GM19328 (cell line): ENCODE data around the gene ZFYVE9.
"Not testable (repeated sequence)": the region's sequence is repeated elsewhere in the genome, so short reads cannot be mapped to it uniquely, and the experiment has no call there.

ENCODE experiments used
- ATAC-seq: cut with Tn5 transposase; IDR thresholded peaks from one replicate; pipeline ENCODE4 v1.9.1; 2021; ENCODE audit warnings: mild to moderate bottlenecking, moderate library complexity; ENCODE audit not compliant: unreplicated experiment

ZFYVE9 gene

GRCh38 chr1:52150946-52151345 lies 9.1 kb downstream of the ZFYVE9 start:
- ATAC-seq = no peak

GRCh38 chr1:52152572-52152971 lies 10.7 kb downstream of the ZFYVE9 start:
- no peak for ATAC-seq

DNA sequence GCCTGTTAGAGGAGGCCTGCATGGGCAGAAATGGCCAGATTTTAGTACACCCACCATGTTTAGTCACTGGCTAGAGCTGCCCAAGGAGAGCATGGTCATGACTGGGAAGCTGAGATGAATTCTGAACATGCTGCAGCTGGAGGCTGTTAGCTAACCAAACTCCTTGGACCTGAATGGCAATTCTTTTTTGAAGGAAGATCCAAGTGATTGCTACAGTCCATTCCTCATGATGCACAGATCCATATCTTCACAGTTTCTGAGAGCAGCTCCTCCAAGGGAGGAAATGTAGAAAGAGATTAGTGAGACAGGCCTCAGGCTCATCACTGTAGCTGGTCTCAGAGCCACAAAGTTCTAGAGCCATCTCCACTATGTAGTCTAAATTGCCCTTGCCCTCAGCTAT lies 11.1 kb downstream of the ZFYVE9 start:
- no peak for ATAC-seq

GRCh38 chr1:52153898-52154297 lies 12.0 kb downstream of the ZFYVE9 start:
- no peak for ATAC-seq

DNA sequence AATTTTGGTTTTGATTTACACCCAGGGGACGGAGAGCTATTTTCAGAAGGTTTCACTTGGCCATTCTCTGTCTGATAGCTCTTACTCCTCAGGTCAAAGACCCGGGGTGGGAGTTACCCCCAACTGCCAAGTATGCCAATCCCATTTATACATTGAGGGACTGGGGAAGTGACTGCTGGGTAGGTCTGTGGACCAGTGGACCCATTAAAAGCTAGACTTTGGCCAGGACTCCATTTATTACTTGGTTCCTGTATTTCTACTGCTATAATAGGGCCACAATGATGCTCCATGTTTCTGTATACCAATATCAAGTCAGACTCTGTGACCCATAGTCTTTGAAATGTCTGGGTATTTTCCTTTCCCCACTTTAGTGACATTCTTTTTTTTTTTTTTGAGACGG lies 14.6 kb downstream of the ZFYVE9 start:
- no peak for ATAC-seq

- ATAC-seq = no peak
Observed at GRCh38 chr1:52157582-52157981, 15.7 kb downstream of the ZFYVE9 start.

DNA sequence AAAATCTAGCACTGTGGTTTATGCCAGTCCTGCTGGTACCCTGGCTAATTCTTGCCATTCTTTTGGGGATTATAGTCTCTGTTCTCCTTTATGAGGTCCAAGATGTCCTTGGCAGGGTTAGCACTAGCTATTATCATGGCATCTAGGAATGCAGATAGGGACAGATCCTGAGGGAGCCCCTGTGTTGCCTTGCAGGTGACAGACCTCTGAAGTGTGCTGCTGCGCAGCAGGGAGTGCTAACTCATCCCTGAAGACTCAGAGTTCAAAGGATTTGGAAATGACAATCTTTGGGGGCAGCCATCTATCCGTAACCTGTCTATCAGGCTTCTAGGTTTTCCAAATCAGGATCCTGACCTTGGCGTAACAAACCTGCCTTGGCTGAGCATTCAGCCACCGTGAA lies 16.3 kb downstream of the ZFYVE9 start:
- no peak for ATAC-seq

DNA sequence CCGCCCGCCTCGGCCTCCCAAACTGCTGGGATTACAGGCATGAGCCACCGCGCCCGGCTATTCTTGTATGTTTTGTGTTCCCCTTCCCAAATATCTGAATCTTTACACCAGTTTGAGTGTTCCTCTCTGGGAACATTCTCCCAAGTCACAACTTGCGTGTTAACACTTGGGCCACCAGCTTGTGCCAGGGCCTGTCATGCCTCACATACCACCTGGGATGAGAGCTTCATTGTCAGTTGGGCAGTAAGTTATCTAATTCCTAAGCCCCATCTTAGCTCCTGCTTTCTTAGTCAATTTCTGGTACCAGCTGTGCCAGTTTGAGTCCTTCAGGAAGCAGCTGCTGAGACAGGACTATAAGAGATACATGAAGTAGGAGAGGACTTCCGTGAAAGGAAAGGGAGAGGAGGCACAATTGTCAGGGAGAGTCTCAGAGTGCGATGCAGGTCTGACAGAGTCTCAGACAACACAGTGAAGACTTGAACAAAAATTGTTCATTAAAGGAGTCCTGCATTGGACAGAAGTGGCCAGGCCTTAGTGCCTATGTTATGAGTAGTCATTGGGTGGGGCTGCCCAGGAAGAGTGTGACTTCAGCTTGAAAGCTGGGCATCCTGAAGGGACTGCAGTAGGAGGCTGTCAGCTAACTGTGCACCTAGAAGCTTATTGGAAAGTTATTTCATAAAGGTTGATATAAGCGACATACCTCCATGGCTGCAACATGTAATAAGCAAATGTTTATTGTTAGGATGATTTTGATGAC lies 17.3 kb downstream of the ZFYVE9 start:
- no peak for ATAC-seq

- no peak for ATAC-seq
Observed at GRCh38 chr1:52162947-52163346, 21.1 kb downstream of the ZFYVE9 start.

- ATAC-seq = no peak
Observed at GRCh38 chr1:52164604-52165003, 22.7 kb downstream of the ZFYVE9 start.

DNA sequence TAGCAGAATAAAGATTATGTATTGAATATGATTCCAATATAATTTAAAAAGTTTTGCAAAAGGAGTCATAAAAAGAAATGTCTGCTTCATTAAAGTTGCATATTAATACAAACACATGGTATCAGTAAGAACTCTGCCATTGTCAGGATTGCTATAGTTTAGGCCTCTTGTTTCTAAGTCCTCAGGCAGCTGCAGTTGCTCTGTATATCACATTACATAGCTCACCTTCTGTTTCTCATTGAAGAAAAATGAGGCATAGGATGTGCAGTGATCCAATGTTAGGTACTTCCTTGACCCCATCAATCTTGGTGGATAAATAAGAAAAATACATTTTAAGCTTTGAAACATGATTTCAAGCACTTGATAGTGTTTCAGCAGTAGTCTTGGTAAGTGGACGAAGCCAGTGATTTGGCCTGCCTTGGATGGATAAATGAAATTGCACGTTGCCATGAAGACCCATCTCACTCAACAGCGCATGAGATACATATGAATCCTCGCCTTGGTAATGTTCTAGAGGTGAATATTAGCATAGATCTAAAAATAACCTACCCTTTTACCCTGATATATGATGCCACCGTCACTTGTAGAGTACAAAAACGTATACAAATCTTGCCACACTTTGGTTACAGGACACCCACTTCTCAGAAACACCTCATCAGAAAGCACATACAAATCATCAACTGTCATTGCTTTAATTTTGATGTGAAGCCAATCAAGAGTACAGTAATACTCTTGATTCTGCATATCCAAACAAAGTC lies 25.3 kb downstream of the ZFYVE9 start:
- ATAC-seq = no peak

GRCh38 chr1:52168373-52169080 lies 26.6 kb downstream of the ZFYVE9 start:
- no peak for ATAC-seq

DNA sequence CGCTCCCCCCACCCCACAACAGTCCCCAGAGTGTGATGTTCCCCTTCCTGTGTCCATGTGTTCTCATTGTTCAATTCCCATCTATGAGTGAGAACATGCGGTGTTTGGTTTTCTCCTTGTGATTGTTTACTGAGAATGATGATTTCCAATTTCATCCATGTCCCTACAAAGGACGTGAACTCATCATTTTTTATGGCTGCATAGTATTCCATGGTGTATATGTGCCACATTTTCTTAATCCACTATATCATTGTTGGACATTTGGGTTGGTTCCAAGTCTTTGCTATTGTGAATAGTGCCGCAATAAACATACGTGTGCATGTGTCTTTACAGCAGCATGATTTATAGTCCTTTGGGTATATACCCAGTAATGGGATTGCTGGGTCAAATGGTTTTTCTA lies 29.3 kb downstream of the ZFYVE9 start:
- ATAC-seq = not testable (repeated sequence)

- ATAC-seq = no peak
Observed at GRCh38 chr1:52179073-52179472, 37.2 kb downstream of the ZFYVE9 start.

GRCh38 chr1:52180176-52180575 lies 38.3 kb downstream of the ZFYVE9 start:
- ATAC-seq = no peak

DNA sequence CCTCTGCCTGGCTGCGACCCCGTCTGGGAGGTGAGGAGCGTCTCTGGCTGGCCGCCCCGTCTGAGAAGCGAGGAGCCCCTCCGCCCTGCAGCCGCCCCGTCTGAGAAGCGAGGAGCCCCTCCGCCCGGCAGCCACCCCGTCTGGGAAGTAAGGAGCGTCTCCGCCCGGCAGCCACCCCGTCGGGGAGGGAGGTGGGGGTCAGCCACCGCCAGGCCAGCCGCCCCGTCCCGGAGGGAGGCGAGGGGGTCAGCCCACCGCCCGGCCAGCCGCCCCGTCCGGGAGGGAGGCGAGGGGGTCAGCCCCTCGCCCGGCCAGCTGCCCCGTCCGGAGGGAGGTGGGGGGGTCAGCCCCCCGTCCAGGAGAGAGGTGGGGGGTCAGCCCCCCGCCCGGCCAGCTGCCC lies 39.9 kb downstream of the ZFYVE9 start:
- ATAC-seq = not testable (repeated sequence)

GRCh38 chr1:52182328-52182727 lies 40.4 kb downstream of the ZFYVE9 start:
- ATAC-seq = not testable (repeated sequence)

DNA sequence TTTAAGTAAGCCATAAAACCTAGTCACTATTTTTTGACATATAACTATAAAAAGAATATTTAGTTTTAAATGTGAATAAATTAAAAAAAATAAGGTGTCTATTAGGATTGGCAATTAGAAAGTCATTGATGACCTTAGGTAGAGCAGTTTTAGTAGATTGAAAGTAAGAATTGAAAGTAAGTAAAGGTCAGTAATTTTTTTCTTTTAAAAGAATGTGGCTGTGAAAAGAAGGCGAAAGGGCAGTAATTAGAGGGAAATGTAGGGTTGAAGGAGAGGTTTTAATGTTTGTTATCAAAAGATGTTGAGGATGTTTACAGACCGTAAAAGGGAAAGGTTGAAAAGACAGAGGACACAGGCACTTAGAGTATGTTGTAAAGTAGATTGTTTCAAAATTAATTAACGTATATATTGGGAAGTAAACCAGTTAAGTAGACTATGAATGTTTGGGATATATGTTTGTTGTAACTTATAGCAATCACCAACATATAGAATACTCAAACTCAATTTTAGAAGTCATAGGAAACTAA lies 41.0 kb downstream of the ZFYVE9 start:
- no peak for ATAC-seq

GRCh38 chr1:52186449-52186848 lies 44.6 kb downstream of the ZFYVE9 start:
- no peak for ATAC-seq

DNA sequence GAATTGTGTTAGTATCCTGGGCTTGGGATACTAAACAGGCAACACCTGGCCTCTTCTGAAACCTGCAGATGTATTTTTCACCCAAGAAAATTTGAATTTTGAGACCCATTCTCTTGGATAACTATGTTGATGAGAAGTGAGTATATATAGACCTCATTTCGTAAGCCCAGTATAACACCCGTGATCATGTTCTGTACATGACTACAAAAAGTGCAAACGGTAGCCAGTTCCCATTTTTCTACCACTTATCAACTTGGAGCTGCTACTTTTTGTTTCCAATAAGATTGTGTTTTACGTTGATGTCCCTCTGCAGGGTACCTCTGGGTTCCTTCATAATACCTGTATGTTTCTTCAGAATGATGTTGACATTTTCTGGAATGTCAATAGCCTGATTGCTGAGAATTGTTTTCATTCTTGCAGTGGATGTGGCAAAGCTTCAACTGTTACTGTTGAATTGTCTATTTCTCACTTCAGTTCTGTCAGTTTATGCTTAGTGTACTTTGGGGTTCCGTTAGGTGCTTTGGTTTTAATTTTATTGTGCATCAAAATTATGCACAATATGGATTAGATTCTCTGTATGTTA lies 48.1 kb downstream of the ZFYVE9 start:
- no peak for ATAC-seq
